ENCODE results near the gene EFCAB13. TPM values are rescaled to one million over a fixed set of nuclear protein-coding genes. Genes with fewer than 3 reads are reported as not detected.

EFCAB13 gene, protein sequence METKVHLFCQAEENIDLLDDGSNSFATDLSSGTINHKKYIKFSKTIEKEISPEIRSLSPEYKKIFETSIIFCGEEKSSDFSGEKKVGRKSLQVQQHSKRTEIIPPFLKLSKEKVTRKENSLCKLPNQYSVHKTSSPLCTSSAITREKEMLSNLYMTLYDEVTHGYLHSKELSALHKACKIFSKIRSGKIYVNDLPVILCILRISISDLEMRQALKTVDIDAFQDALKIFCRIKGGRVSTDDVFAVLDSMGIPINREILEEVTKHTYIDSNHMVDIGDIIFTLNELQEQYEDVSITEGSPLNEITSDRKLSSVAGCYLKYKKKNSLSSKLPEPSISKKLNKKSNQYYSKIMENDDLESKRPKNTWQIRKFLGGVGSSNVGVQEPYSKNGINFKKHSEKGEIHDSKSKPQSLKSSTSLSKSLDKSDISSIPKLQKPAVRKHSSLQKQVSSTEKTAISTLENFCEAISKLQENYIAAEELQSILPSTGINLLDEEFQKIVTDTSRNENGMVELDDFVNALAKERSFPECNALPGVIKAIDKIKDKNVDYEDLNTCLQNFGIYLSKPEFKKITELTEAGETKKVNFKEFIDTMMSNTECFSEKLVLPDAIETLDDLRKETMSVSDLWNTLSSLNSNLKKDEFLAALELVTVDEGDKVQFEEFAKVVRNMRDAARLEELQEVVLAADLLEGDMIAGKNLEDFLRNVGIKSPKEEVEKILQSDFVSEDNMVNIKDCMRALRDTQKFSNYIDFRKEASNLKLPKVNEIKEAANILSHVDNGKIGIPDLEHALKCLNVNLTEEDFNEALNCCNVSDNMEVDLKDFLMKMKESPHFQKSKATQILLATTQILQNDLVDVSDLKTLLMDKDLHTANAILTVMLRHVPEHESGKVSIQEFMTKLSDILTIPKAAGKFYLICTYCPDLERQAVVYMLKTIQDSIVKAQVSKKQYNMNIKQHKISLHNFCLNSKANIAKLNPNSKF
- total RNA-seq, result 5.1 and 5.3 TPM in 2 replicates

GRCh38 chr17:47323382-47324223 lies at the start of gene EFCAB13:
Gene EFCAB13 (plus strand): TSS chr17:47323955. CDS start chr17:47328354, 4,399 bp downstream.

Other genes starting within 250 kb of the EFCAB13 start
- gene CDC27, start 134.7 kb upstream of the EFCAB13 start, total RNA-seq, result 127 and 146 TPM in 2 replicates
- gene MYL4, start 114.6 kb upstream of the EFCAB13 start, total RNA-seq, result 0.85 TPM in 1 of 2 replicates, not detected in the other
- 38.3 and 72.6 TPM in 2 replicates for gene ITGB3, start 70.1 kb upstream of the EFCAB13 start, total RNA-seq
- 185 and 196 TPM in 2 replicates for gene NPEPPS, start 207.2 kb downstream of the EFCAB13 start, total RNA-seq